Endothelial cell of umbilical vein (primary cell): ENCODE results near the gene PROK1.

Source experiments
- EZH2 ChIP-seq: IDR thresholded peaks from 2 replicates; pipeline ENCODE4 v1.6.1; 2012; ENCODE audit warnings: borderline replicate concordance, low read depth, mild to moderate bottlenecking, moderate library complexity, low read length, inconsistent platforms; ENCODE audit not compliant: severe bottlenecking
- FOS ChIP-seq: IDR thresholded peaks from 2 replicates; pipeline ENCODE4 v1.6.1; 2011; ENCODE audit warnings: mild to moderate bottlenecking, low read length, moderate library complexity, borderline replicate concordance; ENCODE audit not compliant: insufficient read depth
- MYC ChIP-seq: IDR thresholded peaks from one replicate; pipeline ENCODE4 v1.6.1; 2011; ENCODE audit warnings: mild to moderate bottlenecking, low read depth, low read length
- POLR2A ChIP-seq: IDR thresholded peaks from 2 replicates; pipeline ENCODE4 v1.6.1; 2012; ENCODE audit warnings: low read depth, mild to moderate bottlenecking, control low read depth, low read length
- POLR2AphosphoS5 ChIP-seq: IDR thresholded peaks from 2 replicates; pipeline ENCODE4 v1.6.1; 2012; ENCODE audit warnings: low read depth, mild to moderate bottlenecking, control low read depth, low read length, moderate library complexity; ENCODE audit not compliant: insufficient read depth
- TF ChIP-seq, protein P1 (sequence below), 2 donors: IDR thresholded peaks; 1 replicate in 1 of 2; 2 replicates in 1 of 2; pipeline ENCODE4 v1.5.1; 2011; ENCODE audit warnings: low read length in 2 of 2, mild to moderate bottlenecking in 2 of 2, moderate library complexity in 2 of 2, control low read depth in 1 of 2, inconsistent platforms in 1 of 2, low read depth in 1 of 2; ENCODE audit not compliant: insufficient read depth in 1 of 2; ENCODE audit errors: extremely low read depth in 1 of 2
- TF ChIP-seq, protein P2 (sequence below): IDR thresholded peaks from 2 replicates; pipeline ENCODE4 v1.6.1; 2011; ENCODE audit not compliant: insufficient read depth, insufficient read length

DNA sequence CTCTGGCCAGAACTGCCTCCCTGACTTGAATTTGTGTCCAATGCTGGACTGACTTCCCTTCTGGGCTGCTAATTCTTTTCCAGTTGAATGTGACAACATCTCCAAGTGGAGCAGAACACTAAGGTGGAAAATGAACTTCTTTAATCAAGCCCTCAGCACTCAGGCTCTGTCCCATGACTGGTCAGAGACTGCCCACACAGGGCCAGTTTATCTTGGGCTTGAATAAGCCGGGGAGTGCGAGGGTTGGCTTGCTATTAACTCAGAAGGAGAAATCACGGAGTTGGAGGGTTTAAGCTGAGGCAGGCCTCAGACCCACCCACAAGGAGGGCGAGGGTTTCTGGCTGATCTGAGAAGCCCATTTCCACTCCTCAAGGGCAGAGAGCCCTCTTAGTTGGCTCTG is 55.6 kb downstream of the PROK1 start:
- TF ChIP-seq, protein P1, sequence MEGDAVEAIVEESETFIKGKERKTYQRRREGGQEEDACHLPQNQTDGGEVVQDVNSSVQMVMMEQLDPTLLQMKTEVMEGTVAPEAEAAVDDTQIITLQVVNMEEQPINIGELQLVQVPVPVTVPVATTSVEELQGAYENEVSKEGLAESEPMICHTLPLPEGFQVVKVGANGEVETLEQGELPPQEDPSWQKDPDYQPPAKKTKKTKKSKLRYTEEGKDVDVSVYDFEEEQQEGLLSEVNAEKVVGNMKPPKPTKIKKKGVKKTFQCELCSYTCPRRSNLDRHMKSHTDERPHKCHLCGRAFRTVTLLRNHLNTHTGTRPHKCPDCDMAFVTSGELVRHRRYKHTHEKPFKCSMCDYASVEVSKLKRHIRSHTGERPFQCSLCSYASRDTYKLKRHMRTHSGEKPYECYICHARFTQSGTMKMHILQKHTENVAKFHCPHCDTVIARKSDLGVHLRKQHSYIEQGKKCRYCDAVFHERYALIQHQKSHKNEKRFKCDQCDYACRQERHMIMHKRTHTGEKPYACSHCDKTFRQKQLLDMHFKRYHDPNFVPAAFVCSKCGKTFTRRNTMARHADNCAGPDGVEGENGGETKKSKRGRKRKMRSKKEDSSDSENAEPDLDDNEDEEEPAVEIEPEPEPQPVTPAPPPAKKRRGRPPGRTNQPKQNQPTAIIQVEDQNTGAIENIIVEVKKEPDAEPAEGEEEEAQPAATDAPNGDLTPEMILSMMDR (IDR thresholded peaks at IDR 0.05; ENCODE audit: extremely low read depth in 1 of 2, insufficient read depth in 1 of 2, low read depth in 1 of 2, low read length in 2 of 2) = no peak
- TF ChIP-seq MYC = no peak
- TF ChIP-seq POLR2A = no peak
- TF ChIP-seq POLR2AphosphoS5 = no peak
- no peak for TF ChIP-seq FOS
- no peak for TF ChIP-seq EZH2
- TF ChIP-seq, protein P2, sequence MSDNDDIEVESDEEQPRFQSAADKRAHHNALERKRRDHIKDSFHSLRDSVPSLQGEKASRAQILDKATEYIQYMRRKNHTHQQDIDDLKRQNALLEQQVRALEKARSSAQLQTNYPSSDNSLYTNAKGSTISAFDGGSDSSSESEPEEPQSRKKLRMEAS = no peak
